K562 (cell line): ENCODE results near the gene NDUFS6.

ENCODE experiments used
- TGIF2 ChIP-seq: sonication (generic); formaldehyde crosslinking; IDR thresholded peaks from 2 replicates; pipeline ENCODE4 v1.8.1; 2022; ENCODE audit warnings: mild to moderate bottlenecking, missing genetic modification reagents, moderate library complexity
- TF ChIP-seq, protein P1 (sequence below), 3 experiments: fragments of 200-800 bp in 1 of 3; fragments of 250-450 bp in 1 of 3; fragments of 450-650 bp in 1 of 3; sonication (Bioruptor Pico) in 1 of 3; sonication (Bioruptor generic) in 1 of 3; formaldehyde crosslinking in 1 of 3; IDR thresholded peaks; 2 replicates each; pipeline versions ENCODE4 v1.6.1 to v1.8.0; 2016 to 2022; ENCODE audit warnings: mild to moderate bottlenecking in 2 of 3, missing genetic modification characterization in 2 of 3, missing compliant biosample characterization in 1 of 3, moderate library complexity in 1 of 3
- TF ChIP-seq, protein P2 (sequence below), 3 experiments: IDR thresholded peaks in 2 of 3; conservative IDR thresholded peaks in 1 of 3; 2 replicates each; pipeline ENCODE4 v1.5.1; 2011 to 2012; ENCODE audit warnings: low read length in 3 of 3, mild to moderate bottlenecking in 3 of 3, control low read depth in 2 of 3, improper control_type of control experiment in 1 of 3, inconsistent platforms in 1 of 3, low read depth in 1 of 3, mixed read lengths in 1 of 3, moderate library complexity in 1 of 3; ENCODE audit not compliant: insufficient read depth in 2 of 3

DNA sequence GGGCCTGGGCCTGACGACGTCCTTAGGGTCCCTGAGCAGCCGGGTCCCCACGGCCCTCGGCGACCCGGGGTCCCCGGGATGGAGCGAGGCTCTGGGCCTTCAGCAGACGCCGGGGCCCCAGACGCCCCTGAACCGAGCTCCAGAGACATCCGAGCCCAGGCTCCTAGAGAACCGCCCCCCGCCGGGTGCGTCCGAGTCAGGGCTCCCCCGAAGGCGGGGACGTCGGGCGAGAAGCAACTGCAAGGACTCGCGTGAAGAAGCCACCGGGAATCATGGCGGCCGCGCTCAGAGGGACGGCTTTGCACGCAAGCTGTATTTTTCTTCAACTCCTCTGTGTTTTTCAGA lies 56.0 kb downstream of the NDUFS6 start:
- TF ChIP-seq, protein P1, sequence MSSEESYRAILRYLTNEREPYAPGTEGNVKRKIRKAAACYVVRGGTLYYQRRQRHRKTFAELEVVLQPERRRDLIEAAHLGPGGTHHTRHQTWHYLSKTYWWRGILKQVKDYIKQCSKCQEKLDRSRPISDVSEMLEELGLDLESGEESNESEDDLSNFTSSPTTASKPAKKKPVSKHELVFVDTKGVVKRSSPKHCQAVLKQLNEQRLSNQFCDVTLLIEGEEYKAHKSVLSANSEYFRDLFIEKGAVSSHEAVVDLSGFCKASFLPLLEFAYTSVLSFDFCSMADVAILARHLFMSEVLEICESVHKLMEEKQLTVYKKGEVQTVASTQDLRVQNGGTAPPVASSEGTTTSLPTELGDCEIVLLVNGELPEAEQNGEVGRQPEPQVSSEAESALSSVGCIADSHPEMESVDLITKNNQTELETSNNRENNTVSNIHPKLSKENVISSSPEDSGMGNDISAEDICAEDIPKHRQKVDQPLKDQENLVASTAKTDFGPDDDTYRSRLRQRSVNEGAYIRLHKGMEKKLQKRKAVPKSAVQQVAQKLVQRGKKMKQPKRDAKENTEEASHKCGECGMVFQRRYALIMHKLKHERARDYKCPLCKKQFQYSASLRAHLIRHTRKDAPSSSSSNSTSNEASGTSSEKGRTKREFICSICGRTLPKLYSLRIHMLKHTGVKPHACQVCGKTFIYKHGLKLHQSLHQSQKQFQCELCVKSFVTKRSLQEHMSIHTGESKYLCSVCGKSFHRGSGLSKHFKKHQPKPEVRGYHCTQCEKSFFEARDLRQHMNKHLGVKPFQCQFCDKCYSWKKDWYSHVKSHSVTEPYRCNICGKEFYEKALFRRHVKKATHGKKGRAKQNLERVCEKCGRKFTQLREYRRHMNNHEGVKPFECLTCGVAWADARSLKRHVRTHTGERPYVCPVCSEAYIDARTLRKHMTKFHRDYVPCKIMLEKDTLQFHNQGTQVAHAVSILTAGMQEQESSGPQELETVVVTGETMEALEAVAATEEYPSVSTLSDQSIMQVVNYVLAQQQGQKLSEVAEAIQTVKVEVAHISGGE (CRISPR knock-in tag; IDR thresholded peaks at IDR 0.05) = no peak
- TF ChIP-seq TGIF2 = no peak
- TF ChIP-seq, protein P2, sequence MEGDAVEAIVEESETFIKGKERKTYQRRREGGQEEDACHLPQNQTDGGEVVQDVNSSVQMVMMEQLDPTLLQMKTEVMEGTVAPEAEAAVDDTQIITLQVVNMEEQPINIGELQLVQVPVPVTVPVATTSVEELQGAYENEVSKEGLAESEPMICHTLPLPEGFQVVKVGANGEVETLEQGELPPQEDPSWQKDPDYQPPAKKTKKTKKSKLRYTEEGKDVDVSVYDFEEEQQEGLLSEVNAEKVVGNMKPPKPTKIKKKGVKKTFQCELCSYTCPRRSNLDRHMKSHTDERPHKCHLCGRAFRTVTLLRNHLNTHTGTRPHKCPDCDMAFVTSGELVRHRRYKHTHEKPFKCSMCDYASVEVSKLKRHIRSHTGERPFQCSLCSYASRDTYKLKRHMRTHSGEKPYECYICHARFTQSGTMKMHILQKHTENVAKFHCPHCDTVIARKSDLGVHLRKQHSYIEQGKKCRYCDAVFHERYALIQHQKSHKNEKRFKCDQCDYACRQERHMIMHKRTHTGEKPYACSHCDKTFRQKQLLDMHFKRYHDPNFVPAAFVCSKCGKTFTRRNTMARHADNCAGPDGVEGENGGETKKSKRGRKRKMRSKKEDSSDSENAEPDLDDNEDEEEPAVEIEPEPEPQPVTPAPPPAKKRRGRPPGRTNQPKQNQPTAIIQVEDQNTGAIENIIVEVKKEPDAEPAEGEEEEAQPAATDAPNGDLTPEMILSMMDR (IDR thresholded peaks at IDR 0.05 in 2 of 3, conservative IDR thresholded peaks at IDR 0.05 in 1 of 3; ENCODE audit: insufficient read depth in 2 of 3, low read depth in 1 of 3, low read length in 3 of 3) = no peak
